ENCODE measurements around the gene NTF3.

NTF3 gene

GRCh38 chr12:5432011-5432400 lies at the start of gene NTF3:
NTF3 (plus strand) TSS chr12:5432108; CDS start chr12:5432325, 217 bp downstream.
- no peak for DNase-seq (ENCODE audit: low read depth in 3 of 3)

GRCh38 chr12:5384015-5384414 lies 47.9 kb upstream of the NTF3 start:
- no peak for DNase-seq (ENCODE audit: low read depth in 3 of 3)

GRCh38 chr12:5388581-5389535 lies 43.0 kb upstream of the NTF3 start:
- no peak for DNase-seq (ENCODE audit: low read depth in 3 of 3)

- no peak for DNase-seq (ENCODE audit: low read depth in 3 of 3)
Measured at GRCh38 chr12:5390174-5390799, 41.6 kb upstream of the NTF3 start.

- DNase-seq (ENCODE audit: low read depth in 3 of 3) = no peak
Measured at GRCh38 chr12:5391653-5392052, 40.3 kb upstream of the NTF3 start.

- DNase-seq (ENCODE audit: low read depth in 3 of 3) = no peak
Measured at GRCh38 chr12:5392961-5393360, 38.9 kb upstream of the NTF3 start.

- no peak for DNase-seq (ENCODE audit: low read depth in 3 of 3)
Measured at GRCh38 chr12:5395443-5396271, 36.3 kb upstream of the NTF3 start.

GRCh38 chr12:5396541-5396940 lies 35.4 kb upstream of the NTF3 start:
- DNase-seq (ENCODE audit: low read depth in 3 of 3) = no peak

- DNase-seq (ENCODE audit: low read depth in 3 of 3) = no peak
Measured at GRCh38 chr12:5399266-5399665, 32.6 kb upstream of the NTF3 start.

GRCh38 chr12:5402009-5402935 lies 29.6 kb upstream of the NTF3 start:
- DNase-seq (ENCODE audit: low read depth in 3 of 3) = no peak

GRCh38 chr12:5403411-5403810 lies 28.5 kb upstream of the NTF3 start:
- no peak for DNase-seq (ENCODE audit: low read depth in 3 of 3)

GRCh38 chr12:5407034-5407856 lies 24.7 kb upstream of the NTF3 start:
- no peak for DNase-seq (ENCODE audit: low read depth in 3 of 3)

GRCh38 chr12:5409619-5410018 lies 22.3 kb upstream of the NTF3 start:
- DNase-seq (ENCODE audit: low read depth in 3 of 3) = no peak

- DNase-seq (ENCODE audit: low read depth in 3 of 3) = no peak
Measured at GRCh38 chr12:5416571-5416970, 15.3 kb upstream of the NTF3 start.

GRCh38 chr12:5417500-5417899 lies 14.4 kb upstream of the NTF3 start:
- DNase-seq (ENCODE audit: low read depth in 3 of 3) = no peak

GRCh38 chr12:5428332-5429221 lies 3.3 kb upstream of the NTF3 start:
- no peak for DNase-seq (ENCODE audit: low read depth in 3 of 3)

GRCh38 chr12:5429741-5430557 lies 2.0 kb upstream of the NTF3 start:
- no peak for DNase-seq (ENCODE audit: low read depth in 3 of 3)
